HG02571 (cell line): ENCODE results near the gene MYL12A.
A peak's percentile ranks its signal among the peaks of the same experiment; 100 is the strongest.

Source experiments
- ATAC-seq: cut with Tn5 transposase; IDR thresholded peaks from one replicate; pipeline ENCODE4 v1.9.1; 2021; ENCODE audit warnings: mild to moderate bottlenecking, moderate library complexity; ENCODE audit not compliant: unreplicated experiment

The MYL12A gene

DNA sequence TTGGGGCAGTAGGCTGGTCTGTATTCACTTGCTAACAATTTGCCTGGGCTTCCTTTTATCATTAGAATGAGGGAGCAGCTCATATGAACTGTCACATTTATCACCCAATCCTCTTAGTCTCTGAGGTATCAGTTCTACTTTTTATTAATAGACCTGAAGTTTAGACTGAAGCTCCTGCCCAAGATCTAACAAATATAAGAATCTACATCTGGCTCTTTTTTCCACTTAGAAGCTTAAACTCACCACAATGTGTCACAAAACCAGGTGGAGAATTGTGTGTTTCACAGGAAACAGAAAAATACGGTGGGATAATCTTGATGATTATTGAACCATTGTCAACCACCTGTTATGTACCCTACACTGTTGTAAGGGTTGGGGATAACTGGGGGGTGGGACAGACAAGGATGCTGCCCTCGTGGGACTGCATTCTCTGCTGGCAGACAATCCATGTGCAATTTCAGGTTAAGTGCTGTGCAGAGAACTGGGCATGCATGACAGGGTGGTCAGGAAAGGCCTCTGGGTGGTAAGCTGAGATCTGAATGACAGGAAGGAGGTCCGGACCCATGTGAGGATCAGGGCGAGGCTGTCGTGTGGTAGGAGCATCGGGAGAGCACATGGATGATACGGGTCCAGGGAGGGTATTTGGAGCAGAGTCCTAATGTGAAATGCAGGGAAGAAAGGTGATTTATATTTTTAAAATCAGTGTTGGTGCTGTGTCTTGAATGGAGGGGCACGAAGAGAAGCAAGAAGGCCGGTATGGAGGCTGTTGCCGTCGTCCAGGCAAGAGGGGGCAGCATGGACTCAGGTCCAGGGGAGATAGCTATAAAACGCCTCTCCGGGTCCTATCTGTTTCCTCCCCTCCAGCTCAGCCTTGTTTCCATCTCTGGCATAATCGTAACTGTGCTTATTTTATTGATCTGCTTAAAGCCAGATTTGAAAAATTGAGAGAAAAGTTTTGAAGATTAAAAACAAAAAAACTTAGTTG is 31.9 kb downstream of the MYL12A start:
- ATAC-seq: peak; percentile 70

DNA sequence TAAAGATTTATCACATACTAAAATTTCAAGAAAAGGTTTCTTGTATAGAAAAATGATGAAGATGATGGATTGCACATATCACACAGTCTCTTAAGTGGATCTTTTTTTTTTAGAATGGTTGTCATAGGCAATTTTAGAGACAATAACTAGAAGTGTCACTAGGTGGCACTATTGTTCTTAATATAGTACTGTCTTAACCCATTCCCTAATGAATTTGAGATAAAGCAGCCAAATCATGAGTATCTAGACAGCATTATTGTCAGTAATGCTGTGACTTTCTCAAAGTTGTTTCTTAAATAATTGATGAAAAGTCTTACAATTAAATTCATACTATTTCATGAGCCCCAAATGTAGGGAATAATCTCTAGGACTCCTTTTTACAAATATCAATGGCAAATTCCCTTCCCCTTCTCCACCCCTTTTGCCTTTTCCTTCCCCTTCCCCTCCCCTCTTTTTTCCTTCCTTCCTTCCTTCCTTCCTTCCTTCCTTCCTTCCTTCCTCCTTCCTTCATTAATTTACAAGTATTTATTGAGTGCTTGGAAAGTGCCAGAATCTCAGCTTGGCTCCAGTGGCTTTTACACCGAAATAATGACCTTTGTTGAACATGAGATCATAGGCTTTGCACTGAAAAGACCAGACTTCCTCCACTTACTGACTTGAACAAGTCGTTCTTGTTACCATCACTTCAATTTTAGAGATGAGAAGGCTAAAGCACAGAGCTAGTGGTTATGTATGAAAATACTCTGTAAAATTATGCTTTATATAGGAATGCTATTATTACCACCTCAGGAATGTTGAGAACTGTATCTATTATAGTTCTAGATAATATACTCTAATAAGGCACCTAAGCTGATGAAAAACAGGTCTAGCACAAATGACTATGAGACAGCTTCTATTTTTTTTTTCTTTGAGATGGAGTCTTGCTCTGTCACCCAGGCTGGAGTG is 34.1 kb downstream of the MYL12A start:
- no peak for ATAC-seq

DNA sequence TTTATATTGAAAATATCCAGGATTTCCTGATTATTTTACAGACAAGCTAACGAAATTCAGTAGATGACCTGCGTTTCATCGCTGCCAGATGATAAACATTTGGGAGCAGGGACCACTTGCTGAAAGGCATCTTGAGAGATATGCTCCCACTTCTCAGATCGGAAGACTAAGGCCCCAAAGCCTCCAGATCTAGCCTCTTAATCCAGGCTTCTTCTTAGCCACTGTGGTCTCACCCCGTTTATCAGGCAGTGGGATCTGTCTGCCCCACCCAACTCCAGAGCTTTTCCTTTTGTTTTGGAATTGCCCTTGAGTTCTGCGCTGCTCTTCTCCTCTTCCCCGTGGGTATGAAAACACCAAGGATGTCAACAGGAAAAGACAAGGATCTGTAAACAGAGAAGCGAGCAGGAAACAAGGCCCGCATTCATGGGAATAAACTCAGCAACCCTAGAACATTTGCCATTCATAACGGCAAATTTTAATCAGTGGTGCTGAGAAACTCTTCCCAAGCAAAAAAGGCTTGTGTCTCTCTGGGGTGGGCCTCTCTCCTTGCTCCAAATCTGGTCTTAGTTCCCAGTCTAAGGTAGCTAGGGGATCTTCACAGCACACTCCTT is 35.8 kb downstream of the MYL12A start:
- ATAC-seq: no peak

DNA sequence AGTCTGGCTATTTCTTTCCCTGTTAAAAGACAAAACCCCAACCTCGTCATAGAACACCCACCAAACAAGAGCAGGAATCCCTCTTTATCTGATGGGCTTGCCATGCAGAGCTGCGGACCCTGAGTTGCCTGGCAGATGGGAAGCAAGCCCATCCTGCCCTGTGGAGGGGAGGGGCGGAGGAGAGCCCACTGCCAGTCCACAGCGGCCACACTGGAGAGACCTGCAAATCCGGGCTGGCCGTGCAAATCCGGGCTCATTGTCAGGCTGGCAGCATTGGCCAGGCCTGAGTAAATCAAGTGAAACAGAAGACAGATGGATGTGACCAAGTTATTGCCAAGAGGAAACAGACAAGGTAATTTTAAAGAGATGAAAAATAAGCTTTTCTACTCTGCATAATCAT is 36.3 kb downstream of the MYL12A start:
- no peak for ATAC-seq

DNA sequence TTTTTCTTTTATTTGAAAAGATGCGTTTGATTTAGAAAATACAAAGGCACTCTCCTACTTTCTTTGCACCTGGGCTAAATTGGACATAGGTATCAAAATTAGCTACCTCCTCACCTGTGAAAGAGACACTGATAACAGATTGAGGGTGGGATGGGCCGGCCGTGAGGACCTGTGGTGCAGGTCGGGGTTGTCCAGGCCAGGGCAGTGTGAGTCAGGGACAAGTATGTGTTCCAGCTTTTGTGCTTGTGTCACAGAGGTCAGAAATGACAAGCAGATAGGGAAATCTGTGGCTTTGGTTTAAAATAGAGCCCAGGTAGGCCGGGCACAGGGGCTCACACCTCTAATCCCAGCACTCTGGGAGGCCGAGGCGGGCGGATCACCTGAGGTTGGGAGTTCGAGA is 36.9 kb downstream of the MYL12A start:
- ATAC-seq: no peak

DNA sequence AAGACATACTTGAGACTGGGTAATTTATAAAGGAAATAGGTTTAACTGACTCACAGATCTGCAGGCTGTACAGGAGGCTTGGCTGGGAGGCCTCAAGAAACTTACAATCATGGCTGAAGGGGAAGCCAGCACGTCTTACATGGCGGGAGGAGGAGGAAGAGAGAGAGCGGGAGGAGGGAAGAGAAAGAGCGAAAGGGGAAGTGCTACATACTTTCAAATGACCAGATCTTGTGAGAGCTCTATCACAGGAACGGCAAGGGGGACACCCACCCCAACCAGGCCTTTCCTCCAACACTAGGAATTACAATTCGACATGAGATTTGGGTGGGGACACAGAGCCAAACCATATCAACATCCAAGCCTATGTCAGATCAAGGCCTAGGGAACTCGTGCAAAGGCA is 38.6 kb downstream of the MYL12A start:
- ATAC-seq: no peak

DNA sequence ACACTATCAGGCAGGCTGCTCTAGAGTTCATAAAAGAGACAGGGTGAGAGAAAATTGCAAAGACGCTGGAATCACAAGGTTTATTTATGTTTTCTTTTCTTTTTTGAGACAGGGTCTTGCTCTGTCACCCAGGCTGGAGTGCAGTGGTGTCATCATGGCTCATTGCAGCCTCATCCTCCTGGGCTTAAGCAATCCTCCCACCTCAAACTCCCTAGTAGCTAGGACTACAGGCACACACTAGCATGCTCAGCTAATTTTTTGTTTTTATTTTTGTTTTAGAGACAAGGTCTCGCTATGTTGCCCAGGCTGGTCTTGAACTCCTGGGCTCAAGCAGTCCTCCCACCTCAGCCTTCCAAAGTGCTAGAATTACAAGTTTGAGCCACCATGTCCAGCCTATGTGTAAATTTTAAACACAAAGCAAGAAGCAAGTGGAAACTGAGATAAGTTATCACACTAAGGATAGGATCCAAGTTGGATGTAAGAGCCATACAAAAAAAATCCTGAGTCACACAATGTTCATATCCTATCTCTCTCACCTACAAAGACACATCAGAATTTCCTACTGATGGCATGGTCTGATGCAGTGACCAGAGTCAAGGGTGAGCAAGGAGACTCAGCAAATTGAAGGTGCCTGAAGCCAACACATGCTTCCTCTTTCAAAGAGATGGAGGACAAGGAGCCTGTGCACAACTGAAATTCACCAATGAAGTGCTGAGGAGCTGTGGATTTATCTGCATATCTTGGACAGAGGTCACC is 45.8 kb downstream of the MYL12A start:
- ATAC-seq: no peak

DNA sequence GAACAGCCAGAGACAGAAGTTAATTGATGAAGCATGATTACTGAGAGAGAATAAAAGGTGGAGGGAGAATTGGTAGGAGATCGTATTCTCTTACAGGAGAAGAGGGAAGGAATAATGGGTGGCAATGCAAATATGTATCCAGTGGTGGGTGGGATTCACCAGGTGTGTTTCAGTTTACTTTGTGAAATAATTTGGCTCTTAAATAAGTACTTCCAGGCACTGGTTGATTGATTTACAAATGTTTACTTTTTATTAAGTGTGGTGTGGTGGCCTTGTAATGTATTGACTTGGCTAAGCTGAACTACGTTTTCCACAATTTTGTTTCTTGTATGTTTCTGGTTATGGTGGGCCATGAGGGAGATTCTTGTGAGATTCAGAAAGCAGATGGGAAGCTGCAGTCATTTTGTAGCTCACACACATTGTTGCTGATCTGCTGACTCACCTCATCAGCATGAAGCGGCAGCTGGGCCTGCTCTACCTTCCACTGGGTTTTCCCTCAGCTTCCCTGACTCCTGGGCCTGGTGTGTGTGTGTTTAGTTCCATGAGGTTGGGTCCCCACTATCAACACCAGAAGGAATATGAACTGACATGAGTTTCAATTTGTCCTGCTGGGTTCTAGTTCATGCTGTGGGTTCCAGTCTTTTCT is 47.0 kb downstream of the MYL12A start:
- no peak for ATAC-seq

DNA sequence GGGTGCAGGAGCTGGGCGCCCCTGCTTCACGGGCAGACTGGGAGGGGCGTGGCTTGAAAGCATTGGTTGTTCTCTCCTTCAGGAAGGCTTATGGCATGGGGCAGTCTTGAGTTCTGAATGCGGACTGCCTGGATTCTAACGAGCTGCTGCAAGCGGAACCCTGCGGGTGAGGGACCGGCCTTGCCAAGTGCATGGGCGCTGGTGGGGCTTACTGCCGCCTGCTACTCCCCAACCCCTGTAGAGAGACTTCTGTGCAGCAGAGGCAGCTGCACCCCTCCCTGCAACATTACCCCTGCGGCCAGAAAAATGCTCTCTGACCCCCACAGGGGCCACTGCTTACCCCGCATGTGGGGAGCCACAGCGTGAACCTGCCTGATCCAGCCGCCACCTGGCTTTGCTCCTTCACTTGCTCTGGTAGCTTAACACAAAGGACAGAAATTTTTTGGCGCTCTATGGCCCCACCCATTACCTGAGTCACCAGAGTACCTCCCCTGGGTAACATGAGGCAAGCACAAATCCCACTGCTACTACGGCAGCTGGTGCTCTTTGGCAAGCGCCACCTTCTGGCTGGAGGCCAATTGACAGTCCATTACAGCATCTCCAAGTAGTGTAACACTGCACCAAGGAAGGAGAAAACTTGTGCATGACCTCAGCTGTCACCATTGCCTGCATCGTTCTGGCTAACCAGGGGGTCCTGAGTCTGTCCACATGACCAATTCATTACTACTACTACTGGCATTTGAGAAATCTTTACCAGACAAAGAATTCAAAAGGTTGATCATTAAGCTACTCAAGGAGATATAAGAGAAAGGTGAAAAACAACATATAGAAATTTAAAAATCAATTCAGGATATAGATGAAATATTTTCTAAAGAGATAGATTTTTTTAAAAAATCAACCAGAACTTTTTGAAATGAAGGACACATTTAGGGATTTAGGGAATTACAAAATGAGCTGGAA is 49.7 kb downstream of the MYL12A start:
- ATAC-seq: peak; percentile 99

DNA sequence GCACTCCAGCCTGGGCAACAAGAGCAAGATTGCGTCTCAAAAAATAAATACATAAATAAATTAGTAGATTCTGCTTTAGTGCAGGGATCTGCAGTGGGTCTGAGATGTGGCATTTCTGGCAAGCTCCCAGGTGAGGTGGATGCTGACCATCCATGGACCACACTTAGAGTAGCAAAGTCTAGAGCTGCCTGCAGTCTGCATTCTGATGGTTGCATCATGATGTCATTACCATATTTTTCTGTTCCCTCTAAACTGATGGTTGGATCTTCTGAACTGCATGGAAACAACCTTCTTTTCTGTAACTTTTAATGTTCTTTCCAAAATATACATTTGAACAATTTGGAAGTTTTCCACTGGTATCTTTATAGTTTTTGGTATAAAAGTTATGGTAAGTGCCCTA is 57.2 kb downstream of the MYL12A start:
- no peak for ATAC-seq

DNA sequence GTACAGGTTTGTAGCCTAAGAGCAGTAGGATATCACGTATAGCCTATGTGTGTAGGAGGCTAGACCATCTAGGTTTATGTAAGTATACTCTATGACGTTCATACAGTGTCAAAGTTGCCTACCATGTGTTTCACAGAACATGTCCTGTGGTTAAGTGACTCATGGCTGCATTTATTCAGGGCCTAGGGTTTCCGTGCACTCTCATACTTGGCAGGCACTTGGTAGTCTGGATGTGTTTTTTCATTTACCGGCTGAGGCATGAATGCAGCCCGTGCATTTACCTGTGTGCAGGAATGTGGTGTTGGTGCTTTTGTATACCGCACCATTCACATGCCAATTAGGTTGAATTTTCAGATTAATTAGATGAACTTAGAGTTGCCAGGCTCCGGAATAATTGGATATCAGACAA is 57.8 kb downstream of the MYL12A start:
- ATAC-seq: peak; percentile 54
